K562 (cell line): ENCODE measurements around the gene PRM3. TPM values are rescaled to one million over a fixed set of nuclear protein-coding genes. Genes with fewer than 3 reads are reported as not detected.
A peak's percentile ranks its signal among the peaks of the same experiment; 100 is the strongest.

Experiments
- ATF2 ChIP-seq: sonication (generic); formaldehyde crosslinking; IDR thresholded peaks from 2 replicates; pipeline ENCODE4 v1.8.1; 2022; ENCODE audit warnings: missing genetic modification reagents
- CHD4 ChIP-seq: fragments of 200-600 bp; sonication (generic); IDR thresholded peaks from 3 replicates; pipeline ENCODE4 v1.6.1; 2012; ENCODE audit warnings: low read depth, mild to moderate bottlenecking, mixed read lengths, low read length, inconsistent platforms; ENCODE audit not compliant: insufficient read depth, insufficient replicate concordance, poor library complexity, severe bottlenecking
- ELK1 ChIP-seq: sonication (generic); formaldehyde crosslinking; IDR thresholded peaks from 2 replicates; pipeline ENCODE4 v1.8.1; 2022; ENCODE audit warnings: missing genetic modification reagents
- GABPB1 ChIP-seq: sonication (generic); formaldehyde crosslinking; IDR thresholded peaks from 2 replicates; pipeline ENCODE4 v1.8.0; 2022; ENCODE audit warnings: mild to moderate bottlenecking, missing genetic modification reagents
- HCFC1 ChIP-seq: IDR thresholded peaks from 2 replicates; pipeline ENCODE4 v1.6.1; 2012; ENCODE audit warnings: low read depth, low read length, improper control_type of control experiment
- HNRNPLL ChIP-seq: fragments of 200-400 bp; formaldehyde crosslinking; IDR thresholded peaks from 2 replicates; pipeline ENCODE4 v1.6.1; 2017; ENCODE audit warnings: low read length, low read depth, mild to moderate bottlenecking; ENCODE audit not compliant: poor library complexity, severe bottlenecking
- NFIC ChIP-seq: fragments of 450-650 bp; IDR thresholded peaks from 2 replicates; pipeline ENCODE4 v1.6.1; 2017; ENCODE audit warnings: mild to moderate bottlenecking, inconsistent platforms
- NFIX ChIP-seq: fragments of 250-450 bp; sonication (Bioruptor Pico); IDR thresholded peaks from 2 replicates; pipeline ENCODE4 v1.4.0; 2020; ENCODE audit warnings: low read depth, mild to moderate bottlenecking, moderate library complexity
- NR1H2 ChIP-seq: sonication (generic); formaldehyde crosslinking; IDR thresholded peaks from 2 replicates; pipeline ENCODE4 v1.4.0; 2020; ENCODE audit warnings: mild to moderate bottlenecking, missing genetic modification reagents
- RBM34 ChIP-seq: fragments of 200-400 bp; formaldehyde crosslinking; IDR thresholded peaks from 2 replicates; pipeline ENCODE4 v1.6.1; 2018; ENCODE audit warnings: low read length, borderline replicate concordance; ENCODE audit not compliant: insufficient read depth
- SMAD3 ChIP-seq: fragments of 450-650 bp; formaldehyde crosslinking; conservative IDR thresholded peaks from 2 replicates; pipeline ENCODE4 v1.4.0; 2020; ENCODE audit warnings: mild to moderate bottlenecking
- SNRNP70 ChIP-seq: fragments of 200-400 bp; formaldehyde crosslinking; optimal IDR thresholded peaks from 2 replicates; pipeline ENCODE3; 2017; ENCODE audit warnings: low read depth, low read length
- TCF7L2 ChIP-seq: fragments of 150-350 bp; IDR thresholded peaks from 2 replicates; pipeline ENCODE4 v1.6.1; 2016; ENCODE audit warnings: low read depth, mild to moderate bottlenecking, low read length, moderate library complexity
- ZBTB17 ChIP-seq: fragments of 450-650 bp; formaldehyde crosslinking; IDR thresholded peaks from 2 replicates; pipeline ENCODE4 v1.4.0; 2020; ENCODE audit warnings: mild to moderate bottlenecking
- ZNF12 ChIP-seq: sonication (generic); formaldehyde crosslinking; IDR thresholded peaks from 2 replicates; pipeline ENCODE4 v1.4.0; 2020; ENCODE audit warnings: mild to moderate bottlenecking, missing genetic modification reagents
- ZNF408 ChIP-seq: fragments of 250-450 bp; sonication (Bioruptor Pico); IDR thresholded peaks from 2 replicates; pipeline ENCODE4 v1.4.0; 2020; ENCODE audit warnings: low read depth, mild to moderate bottlenecking, moderate library complexity
- ZNF655 ChIP-seq: fragments of 250-450 bp; sonication (Bioruptor Pico); IDR thresholded peaks from 2 replicates; pipeline ENCODE4 v1.5.0; 2021
- ZNF695 ChIP-seq: fragments of 450-650 bp; formaldehyde crosslinking; IDR thresholded peaks from 2 replicates; pipeline ENCODE4 v1.4.0; 2020; ENCODE audit warnings: mild to moderate bottlenecking, moderate library complexity
- polyA plus RNA-seq, 8 experiments: library from polyadenylated mRNA; depleted of rRNA in 4 of 8; stranded (reverse) in 5 of 8; unstranded in 3 of 8; fragments of >200 nt; fragmentation: Nextera tagmentation in 2 of 8; fragmentation: Illumina TruSeq in 1 of 8; extraction: Ambion mirVana in 2 of 8; extraction: Trizol in 1 of 8; gene quantifications; 2 replicates each; pipeline versions ENCODE4 v1.2.1 to v1.2.3, GENCODE V29; 2011 to 2014; ENCODE audit warnings: inconsistent platforms in 1 of 8, missing spikeins in 1 of 8
- total RNA-seq, 7 experiments: library from RNA; depleted of rRNA in 6 of 7; stranded (reverse); fragments of >200 nt in 6 of 7; fragmentation: Illumina TruSeq in 2 of 7; extraction: Trizol in 2 of 7; gene quantifications; 2 replicates each; pipeline versions ENCODE4 v1.2.1 to v1.2.3, GENCODE V29; 2011 to 2021; ENCODE audit warnings: low replicate concordance in 1 of 7
- TF ChIP-seq, protein P1 (sequence below): fragments of 150-350 bp; IDR thresholded peaks from 2 replicates; pipeline ENCODE4 v1.6.1; 2014; ENCODE audit warnings: low read depth, mild to moderate bottlenecking, low read length, borderline replicate concordance

PRM3 gene
- total and polyA plus RNA-seq, 9 of the 15 experiments (the other 6 are each of a cell fraction or from before 2014, with no cell fraction given) = not detected

DNA sequence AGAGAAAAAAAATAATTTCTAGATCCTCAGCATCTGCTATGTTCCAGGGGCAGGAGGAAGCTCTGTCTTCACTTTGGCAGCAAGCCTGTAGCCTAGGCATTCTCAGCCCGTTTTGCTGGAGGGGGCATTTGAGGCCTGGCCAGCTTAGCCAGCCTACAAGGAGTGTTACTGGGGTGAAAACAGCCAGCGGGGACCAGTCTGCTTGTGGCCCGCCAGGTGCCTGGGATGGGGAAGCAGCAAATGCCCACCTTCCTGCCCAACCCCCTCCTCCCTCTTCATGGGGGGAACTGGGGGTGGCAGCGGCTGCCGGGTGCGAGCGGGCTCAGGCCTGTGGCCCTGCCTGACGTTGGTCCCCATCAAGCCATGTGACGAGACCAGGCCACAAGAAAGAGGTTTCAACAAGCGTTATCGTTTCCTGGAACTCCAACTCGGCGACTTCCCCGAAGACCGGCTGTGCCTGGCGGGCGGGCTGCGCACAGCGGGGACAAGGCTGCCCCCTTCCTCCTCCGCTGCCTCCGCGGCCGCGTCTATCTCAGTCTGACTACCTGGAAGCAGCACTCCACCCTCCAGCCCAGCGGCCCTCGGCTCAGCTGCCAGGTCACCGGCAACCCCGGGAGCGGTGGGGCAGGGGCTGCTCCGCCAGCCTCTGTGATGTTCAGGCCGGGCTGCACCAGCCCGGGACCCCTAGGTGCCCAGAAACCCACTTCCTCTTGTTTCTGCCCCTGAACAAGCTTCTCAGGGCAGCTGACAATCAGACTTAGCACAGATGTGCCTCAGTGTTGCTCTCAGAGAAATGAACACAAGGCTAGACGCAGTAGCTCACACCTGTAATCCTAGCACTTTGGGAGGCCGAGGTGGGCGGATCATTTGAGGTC lies 40.3 kb downstream of the PRM3 start (continued):
- no peak for TF ChIP-seq ELK1 (CRISPR knock-in tag)
- TF ChIP-seq NFIC = peak; percentile 29; the same call in 1 of the 2 replicates
- TF ChIP-seq ZBTB17 = peak; percentile 86
- no peak for TF ChIP-seq ZNF655 (CRISPR knock-in tag)
- peak; percentile 83 for TF ChIP-seq SMAD3 (CRISPR knock-in tag)
- no peak for TF ChIP-seq RBM34
- no peak for TF ChIP-seq ZNF408 (CRISPR knock-in tag)
- no peak for TF ChIP-seq SNRNP70
- no peak for TF ChIP-seq ZNF695
- TF ChIP-seq CHD4 = no peak
- TF ChIP-seq GABPB1 (CRISPR knock-in tag) = peak; percentile 60; the same call in 1 of the 2 replicates
- no peak for TF ChIP-seq ZNF12
- no peak for TF ChIP-seq TCF7L2
- no peak for TF ChIP-seq NFIX (CRISPR knock-in tag)
- no peak for TF ChIP-seq HCFC1
- no peak for TF ChIP-seq NR1H2
- TF ChIP-seq, protein P1, sequence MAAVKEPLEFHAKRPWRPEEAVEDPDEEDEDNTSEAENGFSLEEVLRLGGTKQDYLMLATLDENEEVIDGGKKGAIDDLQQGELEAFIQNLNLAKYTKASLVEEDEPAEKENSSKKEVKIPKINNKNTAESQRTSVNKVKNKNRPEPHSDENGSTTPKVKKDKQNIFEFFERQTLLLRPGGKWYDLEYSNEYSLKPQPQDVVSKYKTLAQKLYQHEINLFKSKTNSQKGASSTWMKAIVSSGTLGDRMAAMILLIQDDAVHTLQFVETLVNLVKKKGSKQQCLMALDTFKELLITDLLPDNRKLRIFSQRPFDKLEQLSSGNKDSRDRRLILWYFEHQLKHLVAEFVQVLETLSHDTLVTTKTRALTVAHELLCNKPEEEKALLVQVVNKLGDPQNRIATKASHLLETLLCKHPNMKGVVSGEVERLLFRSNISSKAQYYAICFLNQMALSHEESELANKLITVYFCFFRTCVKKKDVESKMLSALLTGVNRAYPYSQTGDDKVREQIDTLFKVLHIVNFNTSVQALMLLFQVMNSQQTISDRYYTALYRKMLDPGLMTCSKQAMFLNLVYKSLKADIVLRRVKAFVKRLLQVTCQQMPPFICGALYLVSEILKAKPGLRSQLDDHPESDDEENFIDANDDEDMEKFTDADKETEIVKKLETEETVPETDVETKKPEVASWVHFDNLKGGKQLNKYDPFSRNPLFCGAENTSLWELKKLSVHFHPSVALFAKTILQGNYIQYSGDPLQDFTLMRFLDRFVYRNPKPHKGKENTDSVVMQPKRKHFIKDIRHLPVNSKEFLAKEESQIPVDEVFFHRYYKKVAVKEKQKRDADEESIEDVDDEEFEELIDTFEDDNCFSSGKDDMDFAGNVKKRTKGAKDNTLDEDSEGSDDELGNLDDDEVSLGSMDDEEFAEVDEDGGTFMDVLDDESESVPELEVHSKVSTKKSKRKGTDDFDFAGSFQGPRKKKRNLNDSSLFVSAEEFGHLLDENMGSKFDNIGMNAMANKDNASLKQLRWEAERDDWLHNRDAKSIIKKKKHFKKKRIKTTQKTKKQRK = no peak
- peak; percentile 78 for TF ChIP-seq HNRNPLL
- no peak for TF ChIP-seq ATF2 (CRISPR knock-in tag)
